GM23338 (cell line): ENCODE measurements around the gene TRIOBP. TPM values are rescaled to one million over a fixed set of nuclear protein-coding genes. Genes with fewer than 3 reads are reported as not detected.
A peak's percentile ranks its signal among the peaks of the same experiment; 100 is the strongest.

ENCODE experiments used
- ATAC-seq: fragments of 200-7000 bp; cut with Tn5 transposase; 3 replicates; pipeline ENCODE4 v1.9.1; 2020
- DNase-seq: peaks from one replicate; pipeline ENCODE4 v3.0.0-alpha.2; 2015; ENCODE audit warnings: low spot score
- H2AFZ ChIP-seq: fragments of 200-600 bp; sonication (generic); 2 replicates; pipeline ENCODE4 v1.8.0; 2016; ENCODE audit warnings: antibody characterized with exemption, mild to moderate bottlenecking, moderate library complexity
- H3F3A ChIP-seq: fragments of 200-600 bp; sonication (generic); replicated peaks from 2 replicates; pipeline ENCODE4 v1.8.0; 2017; ENCODE audit warnings: antibody characterized with exemption, mixed run types, low read depth
- H3K27ac ChIP-seq: fragments of 200-600 bp; sonication (generic); 2 replicates; pipeline ENCODE4 v1.6.1; 2016; ENCODE audit warnings: low read depth
- H3K27me3 ChIP-seq: fragments of 200-600 bp; sonication (generic); 2 replicates; pipeline ENCODE4 v1.8.0; 2016; ENCODE audit warnings: mild to moderate bottlenecking, mixed run types, moderate library complexity; ENCODE audit not compliant: insufficient read depth
- H3K36me3 ChIP-seq: fragments of 200-600 bp; sonication (generic); 2 replicates; pipeline ENCODE4 v1.8.0; 2016; ENCODE audit warnings: mild to moderate bottlenecking; ENCODE audit not compliant: insufficient read depth
- H3K4me1 ChIP-seq: fragments of 200-600 bp; sonication (generic); 2 replicates; pipeline ENCODE4 v1.8.0; 2016; ENCODE audit warnings: mild to moderate bottlenecking, moderate library complexity; ENCODE audit not compliant: insufficient read depth
- H3K4me2 ChIP-seq: fragments of 200-600 bp; sonication (generic); 2 replicates; pipeline ENCODE4 v1.7.1; 2017; ENCODE audit warnings: mixed run types
- H3K4me3 ChIP-seq: fragments of 200-600 bp; sonication (generic); 2 replicates; pipeline ENCODE4 v1.6.1; 2016; ENCODE audit warnings: mixed run types
- H3K79me2 ChIP-seq: fragments of 200-600 bp; sonication (generic); replicated peaks from 2 replicates; pipeline ENCODE4 v1.8.0; 2017; ENCODE audit warnings: mild to moderate bottlenecking; ENCODE audit not compliant: insufficient read depth
- H3K9me2 ChIP-seq: fragments of 200-600 bp; sonication (generic); 2 replicates; pipeline ENCODE4 v1.8.0; 2017; ENCODE audit not compliant: insufficient read depth
- H4K20me1 ChIP-seq: fragments of 200-600 bp; sonication (generic); replicated peaks from 2 replicates; pipeline ENCODE4 v1.8.0; 2017; ENCODE audit warnings: mild to moderate bottlenecking; ENCODE audit not compliant: insufficient read depth
- H3K27ac Mint-ChIP-seq: 2 replicates; pipeline ENCODE4 v1.8.0; 2020; ENCODE audit warnings: inconsistent platforms, mild to moderate bottlenecking, moderate library complexity, mixed read lengths
- H3K27me3 Mint-ChIP-seq: 3 replicates; pipeline ENCODE4 v1.8.0; 2022; ENCODE audit warnings: low read depth, mild to moderate bottlenecking, moderate library complexity, mixed read lengths, inconsistent platforms; ENCODE audit not compliant: insufficient read depth, poor library complexity
- H3K36me3 Mint-ChIP-seq: 3 replicates; pipeline ENCODE4 v1.8.0; 2021; ENCODE audit warnings: low read depth, mild to moderate bottlenecking, inconsistent platforms, moderate library complexity, mixed read lengths
- H3K4me1 Mint-ChIP-seq: 3 replicates; pipeline ENCODE4 v1.8.0; 2020; ENCODE audit warnings: mild to moderate bottlenecking, inconsistent platforms, mixed read lengths
- H3K4me3 Mint-ChIP-seq: 3 replicates; pipeline ENCODE4 v1.8.0; 2021; ENCODE audit warnings: moderate library complexity, mild to moderate bottlenecking, inconsistent platforms, mixed read lengths
- H3K9me3 Mint-ChIP-seq: 3 replicates; pipeline ENCODE4 v1.8.0; 2020; ENCODE audit warnings: moderate library complexity, mild to moderate bottlenecking, inconsistent platforms, mixed read lengths
- CREB1 ChIP-seq: fragments of 250-450 bp; sonication (Bioruptor Pico); IDR thresholded peaks from 2 replicates; pipeline ENCODE4 v1.5.0; 2020; ENCODE audit warnings: low read depth, mild to moderate bottlenecking, moderate library complexity
- EZH2 ChIP-seq: fragments of 200-600 bp; sonication (generic); IDR thresholded peaks from one replicate; pipeline ENCODE4 v1.8.0; 2017; ENCODE audit warnings: antibody characterized with exemption, mild to moderate bottlenecking, low read depth; ENCODE audit not compliant: unreplicated experiment
- EZH2phosphoT487 ChIP-seq: fragments of 200-600 bp; sonication (generic); IDR thresholded peaks from one replicate; pipeline ENCODE4 v1.8.1; 2018; ENCODE audit warnings: antibody characterized with exemption; ENCODE audit not compliant: unreplicated experiment
- JUNB ChIP-seq: IDR thresholded peaks from one replicate; pipeline ENCODE4 v1.6.1; 2016; ENCODE audit warnings: antibody characterized with exemption; ENCODE audit not compliant: unreplicated experiment
- NANOG ChIP-seq: IDR thresholded peaks from 2 replicates; pipeline ENCODE4 v1.6.1; 2016; ENCODE audit warnings: antibody characterized with exemption, borderline replicate concordance
- POLR2AphosphoS5 ChIP-seq: IDR thresholded peaks from 2 replicates; pipeline ENCODE4 v1.6.1; 2016; ENCODE audit warnings: antibody characterized with exemption, low read depth
- ZNF114 ChIP-seq: fragments of 250-450 bp; sonication (Bioruptor Pico); IDR thresholded peaks from 2 replicates; pipeline ENCODE4 v1.5.0; 2020; ENCODE audit warnings: mild to moderate bottlenecking, moderate library complexity
- ZNF331 ChIP-seq: fragments of 250-450 bp; sonication (Bioruptor Pico); IDR thresholded peaks from 2 replicates; pipeline ENCODE4 v1.5.0; 2020; ENCODE audit warnings: low read depth, mild to moderate bottlenecking, moderate library complexity
- polyA plus RNA-seq: library from polyadenylated mRNA; unstranded; fragments of >200 nt; fragmentation: Nextera tagmentation; extraction: Ambion mirVana; gene quantifications from 2 replicates; pipeline ENCODE4 v1.2.1, GENCODE V29; 2016
- total RNA-seq: library from RNA; depleted of rRNA; stranded (reverse); fragments of >200 nt; shearing (Covaris generic); gene quantifications from 2 replicates; pipeline ENCODE4 v1.2.3, GENCODE V29; 2014
- TF ChIP-seq, protein P1 (sequence below): IDR thresholded peaks from one replicate; pipeline ENCODE4 v1.6.1; 2018; ENCODE audit warnings: antibody characterized with exemption; ENCODE audit not compliant: unreplicated experiment
- TF ChIP-seq, protein P2 (sequence below): fragments of 250-450 bp; sonication (Bioruptor Pico); IDR thresholded peaks from 2 replicates; pipeline ENCODE4 v1.5.0; 2020; ENCODE audit warnings: mild to moderate bottlenecking, moderate library complexity
- TF ChIP-seq, protein P3 (sequence below): IDR thresholded peaks from 2 replicates; pipeline ENCODE4 v1.6.1; 2016; ENCODE audit warnings: antibody characterized with exemption

The TRIOBP gene
- total and polyA plus RNA-seq, 2 experiments from 2014 or later, result 21.4 to 48.4 TPM

- Histone ChIP-seq H3F3A (peaks cover 8% of the 10 kb centered on the region; the same call in 1 of the 2 replicates), H3K4me2 (no peak overlapping the region), H3K9me2 (no peaks in the 10 kb centered on the region), H2AFZ (peak overlapping the region; percentile 67; the same call in 1 of the 2 replicates), H3K4me1 (no peaks in the 10 kb centered on the region), H3K27ac (no peak overlapping the region), H3K27me3 (no peaks in the 10 kb centered on the region), H4K20me1 (no peaks in the 10 kb centered on the region; the same call in 1 of the 2 replicates), H3K36me3 (no peaks in the 10 kb centered on the region), H3K4me3 (no peak overlapping the region), H3K79me2 (peaks cover 11% of the 10 kb centered on the region)
- peaks cover 13% of the 10 kb centered on the region for H3K36me3 Mint-ChIP-seq
- peaks cover 4% of the 10 kb centered on the region; the same call in 2 of the 3 replicates for H3K4me1 Mint-ChIP-seq
- ATAC-seq (no peak), DNase-seq (no peak)
- peaks cover 2% of the 10 kb centered on the region for H3K27me3 Mint-ChIP-seq
- H3K27ac Mint-ChIP-seq, result no peak overlapping the region
- no peaks in the 10 kb centered on the region; the same call in 2 of the 3 replicates for H3K9me3 Mint-ChIP-seq
- TF ChIP-seq POLR2AphosphoS5, result no peak
- no peak for TF ChIP-seq EZH2phosphoT487
- TF ChIP-seq ZNF114, result no peak
- TF ChIP-seq CREB1 (CRISPR knock-in tag), result no peak
- TF ChIP-seq, protein P1, sequence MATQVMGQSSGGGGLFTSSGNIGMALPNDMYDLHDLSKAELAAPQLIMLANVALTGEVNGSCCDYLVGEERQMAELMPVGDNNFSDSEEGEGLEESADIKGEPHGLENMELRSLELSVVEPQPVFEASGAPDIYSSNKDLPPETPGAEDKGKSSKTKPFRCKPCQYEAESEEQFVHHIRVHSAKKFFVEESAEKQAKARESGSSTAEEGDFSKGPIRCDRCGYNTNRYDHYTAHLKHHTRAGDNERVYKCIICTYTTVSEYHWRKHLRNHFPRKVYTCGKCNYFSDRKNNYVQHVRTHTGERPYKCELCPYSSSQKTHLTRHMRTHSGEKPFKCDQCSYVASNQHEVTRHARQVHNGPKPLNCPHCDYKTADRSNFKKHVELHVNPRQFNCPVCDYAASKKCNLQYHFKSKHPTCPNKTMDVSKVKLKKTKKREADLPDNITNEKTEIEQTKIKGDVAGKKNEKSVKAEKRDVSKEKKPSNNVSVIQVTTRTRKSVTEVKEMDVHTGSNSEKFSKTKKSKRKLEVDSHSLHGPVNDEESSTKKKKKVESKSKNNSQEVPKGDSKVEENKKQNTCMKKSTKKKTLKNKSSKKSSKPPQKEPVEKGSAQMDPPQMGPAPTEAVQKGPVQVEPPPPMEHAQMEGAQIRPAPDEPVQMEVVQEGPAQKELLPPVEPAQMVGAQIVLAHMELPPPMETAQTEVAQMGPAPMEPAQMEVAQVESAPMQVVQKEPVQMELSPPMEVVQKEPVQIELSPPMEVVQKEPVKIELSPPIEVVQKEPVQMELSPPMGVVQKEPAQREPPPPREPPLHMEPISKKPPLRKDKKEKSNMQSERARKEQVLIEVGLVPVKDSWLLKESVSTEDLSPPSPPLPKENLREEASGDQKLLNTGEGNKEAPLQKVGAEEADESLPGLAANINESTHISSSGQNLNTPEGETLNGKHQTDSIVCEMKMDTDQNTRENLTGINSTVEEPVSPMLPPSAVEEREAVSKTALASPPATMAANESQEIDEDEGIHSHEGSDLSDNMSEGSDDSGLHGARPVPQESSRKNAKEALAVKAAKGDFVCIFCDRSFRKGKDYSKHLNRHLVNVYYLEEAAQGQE, result no peak
- no peak for TF ChIP-seq EZH2
- TF ChIP-seq, protein P2, sequence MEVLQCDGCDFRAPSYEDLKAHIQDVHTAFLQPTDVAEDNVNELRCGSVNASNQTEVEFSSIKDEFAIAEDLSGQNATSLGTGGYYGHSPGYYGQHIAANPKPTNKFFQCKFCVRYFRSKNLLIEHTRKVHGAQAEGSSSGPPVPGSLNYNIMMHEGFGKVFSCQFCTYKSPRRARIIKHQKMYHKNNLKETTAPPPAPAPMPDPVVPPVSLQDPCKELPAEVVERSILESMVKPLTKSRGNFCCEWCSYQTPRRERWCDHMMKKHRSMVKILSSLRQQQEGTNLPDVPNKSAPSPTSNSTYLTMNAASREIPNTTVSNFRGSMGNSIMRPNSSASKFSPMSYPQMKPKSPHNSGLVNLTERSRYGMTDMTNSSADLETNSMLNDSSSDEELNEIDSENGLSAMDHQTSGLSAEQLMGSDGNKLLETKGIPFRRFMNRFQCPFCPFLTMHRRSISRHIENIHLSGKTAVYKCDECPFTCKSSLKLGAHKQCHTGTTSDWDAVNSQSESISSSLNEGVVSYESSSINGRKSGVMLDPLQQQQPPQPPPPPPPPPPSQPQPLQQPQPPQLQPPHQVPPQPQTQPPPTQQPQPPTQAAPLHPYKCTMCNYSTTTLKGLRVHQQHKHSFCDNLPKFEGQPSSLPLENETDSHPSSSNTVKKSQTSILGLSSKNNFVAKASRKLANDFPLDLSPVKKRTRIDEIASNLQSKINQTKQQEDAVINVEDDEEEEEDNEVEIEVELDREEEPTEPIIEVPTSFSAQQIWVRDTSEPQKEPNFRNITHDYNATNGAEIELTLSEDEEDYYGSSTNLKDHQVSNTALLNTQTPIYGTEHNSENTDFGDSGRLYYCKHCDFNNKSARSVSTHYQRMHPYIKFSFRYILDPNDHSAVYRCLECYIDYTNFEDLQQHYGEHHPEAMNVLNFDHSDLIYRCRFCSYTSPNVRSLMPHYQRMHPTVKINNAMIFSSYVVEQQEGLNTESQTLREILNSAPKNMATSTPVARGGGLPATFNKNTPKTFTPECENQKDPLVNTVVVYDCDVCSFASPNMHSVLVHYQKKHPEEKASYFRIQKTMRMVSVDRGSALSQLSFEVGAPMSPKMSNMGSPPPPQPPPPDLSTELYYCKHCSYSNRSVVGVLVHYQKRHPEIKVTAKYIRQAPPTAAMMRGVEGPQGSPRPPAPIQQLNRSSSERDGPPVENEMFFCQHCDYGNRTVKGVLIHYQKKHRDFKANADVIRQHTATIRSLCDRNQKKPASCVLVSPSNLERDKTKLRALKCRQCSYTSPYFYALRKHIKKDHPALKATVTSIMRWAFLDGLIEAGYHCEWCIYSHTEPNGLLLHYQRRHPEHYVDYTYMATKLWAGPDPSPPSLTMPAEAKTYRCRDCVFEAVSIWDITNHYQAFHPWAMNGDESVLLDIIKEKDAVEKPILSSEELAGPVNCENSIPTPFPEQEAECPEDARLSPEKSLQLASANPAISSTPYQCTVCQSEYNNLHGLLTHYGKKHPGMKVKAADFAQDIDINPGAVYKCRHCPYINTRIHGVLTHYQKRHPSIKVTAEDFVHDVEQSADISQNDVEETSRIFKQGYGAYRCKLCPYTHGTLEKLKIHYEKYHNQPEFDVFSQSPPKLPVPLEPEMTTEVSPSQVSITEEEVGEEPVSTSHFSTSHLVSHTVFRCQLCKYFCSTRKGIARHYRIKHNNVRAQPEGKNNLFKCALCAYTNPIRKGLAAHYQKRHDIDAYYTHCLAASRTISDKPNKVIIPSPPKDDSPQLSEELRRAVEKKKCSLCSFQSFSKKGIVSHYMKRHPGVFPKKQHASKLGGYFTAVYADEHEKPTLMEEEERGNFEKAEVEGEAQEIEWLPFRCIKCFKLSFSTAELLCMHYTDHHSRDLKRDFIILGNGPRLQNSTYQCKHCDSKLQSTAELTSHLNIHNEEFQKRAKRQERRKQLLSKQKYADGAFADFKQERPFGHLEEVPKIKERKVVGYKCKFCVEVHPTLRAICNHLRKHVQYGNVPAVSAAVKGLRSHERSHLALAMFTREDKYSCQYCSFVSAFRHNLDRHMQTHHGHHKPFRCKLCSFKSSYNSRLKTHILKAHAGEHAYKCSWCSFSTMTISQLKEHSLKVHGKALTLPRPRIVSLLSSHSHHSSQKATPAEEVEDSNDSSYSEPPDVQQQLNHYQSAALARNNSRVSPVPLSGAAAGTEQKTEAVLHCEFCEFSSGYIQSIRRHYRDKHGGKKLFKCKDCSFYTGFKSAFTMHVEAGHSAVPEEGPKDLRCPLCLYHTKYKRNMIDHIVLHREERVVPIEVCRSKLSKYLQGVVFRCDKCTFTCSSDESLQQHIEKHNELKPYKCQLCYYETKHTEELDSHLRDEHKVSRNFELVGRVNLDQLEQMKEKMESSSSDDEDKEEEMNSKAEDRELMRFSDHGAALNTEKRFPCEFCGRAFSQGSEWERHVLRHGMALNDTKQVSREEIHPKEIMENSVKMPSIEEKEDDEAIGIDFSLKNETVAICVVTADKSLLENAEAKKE (CRISPR knock-in tag), result no peak
- TF ChIP-seq, protein P3, sequence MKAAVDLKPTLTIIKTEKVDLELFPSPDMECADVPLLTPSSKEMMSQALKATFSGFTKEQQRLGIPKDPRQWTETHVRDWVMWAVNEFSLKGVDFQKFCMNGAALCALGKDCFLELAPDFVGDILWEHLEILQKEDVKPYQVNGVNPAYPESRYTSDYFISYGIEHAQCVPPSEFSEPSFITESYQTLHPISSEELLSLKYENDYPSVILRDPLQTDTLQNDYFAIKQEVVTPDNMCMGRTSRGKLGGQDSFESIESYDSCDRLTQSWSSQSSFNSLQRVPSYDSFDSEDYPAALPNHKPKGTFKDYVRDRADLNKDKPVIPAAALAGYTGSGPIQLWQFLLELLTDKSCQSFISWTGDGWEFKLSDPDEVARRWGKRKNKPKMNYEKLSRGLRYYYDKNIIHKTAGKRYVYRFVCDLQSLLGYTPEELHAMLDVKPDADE, result no peak
- TF ChIP-seq ZNF331 (CRISPR knock-in tag), result no peak
- no peak for TF ChIP-seq NANOG
- no peak for TF ChIP-seq JUNB
- peak overlapping the region; percentile 95; the same call in 1 of the 3 replicates for H3K4me3 Mint-ChIP-seq
Observed at GRCh38 chr22:37684803-37685615, 11.8 kb upstream of the TRIOBP start.
